ENCODE measurements around the gene ABHD17A.
A peak's percentile ranks its signal among the peaks of the same experiment; 100 is the strongest.
"Not testable (repeated sequence)": the region's sequence is repeated elsewhere in the genome, so short reads cannot be mapped to it uniquely, and the experiment has no call there.

The ABHD17A gene

GRCh38 chr19:1884719-1885334 is 469 bp downstream of the ABHD17A start:
- H3K9ac ChIP-seq (ENCODE audit: low read length), result peak overlapping the region; percentile 74
- peaks cover 10% of the 10 kb centered on the region for H3K36me3 ChIP-seq (ENCODE audit: control insufficient read depth, insufficient read depth, low read length)
- H3K4me3 ChIP-seq (ENCODE audit: low read length), result peak overlapping the region; percentile 92
- peaks cover 21% of the 10 kb centered on the region for H3K4me1 ChIP-seq (ENCODE audit: control insufficient read depth, insufficient read depth, low read length)
- H3K27me3 ChIP-seq (ENCODE audit: control insufficient read depth, insufficient read depth, low read length), result no peaks in the 10 kb centered on the region
- H3K27ac ChIP-seq (ENCODE audit: low read depth, low read length), result peak overlapping the region; percentile 56

- H3K4me1 ChIP-seq (ENCODE audit: control insufficient read depth, insufficient read depth, low read length), result peaks cover 21% of the 10 kb centered on the region
- peak overlapping the region; percentile 74 for H3K9ac ChIP-seq (ENCODE audit: low read length)
- peak overlapping the region; percentile 92 for H3K4me3 ChIP-seq (ENCODE audit: low read length)
- no peak overlapping the region for H3K27ac ChIP-seq (ENCODE audit: low read depth, low read length)
- H3K36me3 ChIP-seq (ENCODE audit: control insufficient read depth, insufficient read depth, low read length), result peaks cover 10% of the 10 kb centered on the region
- no peaks in the 10 kb centered on the region for H3K27me3 ChIP-seq (ENCODE audit: control insufficient read depth, insufficient read depth, low read length)
These were observed 991 bp downstream of the ABHD17A start for GRCh38 chr19:1884291-1884718.

GRCh38 chr19:1883784-1884183 is 1.5 kb downstream of the ABHD17A start:
- Histone ChIP-seq H3K4me1 (ENCODE audit: control insufficient read depth, insufficient read depth, low read length) (peaks cover 21% of the 10 kb centered on the region), H3K36me3 (ENCODE audit: control insufficient read depth, insufficient read depth, low read length) (peaks cover 10% of the 10 kb centered on the region), H3K9ac (ENCODE audit: low read length) (peak overlapping the region; percentile 10), H3K27me3 (ENCODE audit: control insufficient read depth, insufficient read depth, low read length) (no peaks in the 10 kb centered on the region), H3K4me3 (ENCODE audit: low read length) (peak overlapping the region; percentile 92), H3K27ac (ENCODE audit: low read depth, low read length) (no peak overlapping the region)

DNA sequence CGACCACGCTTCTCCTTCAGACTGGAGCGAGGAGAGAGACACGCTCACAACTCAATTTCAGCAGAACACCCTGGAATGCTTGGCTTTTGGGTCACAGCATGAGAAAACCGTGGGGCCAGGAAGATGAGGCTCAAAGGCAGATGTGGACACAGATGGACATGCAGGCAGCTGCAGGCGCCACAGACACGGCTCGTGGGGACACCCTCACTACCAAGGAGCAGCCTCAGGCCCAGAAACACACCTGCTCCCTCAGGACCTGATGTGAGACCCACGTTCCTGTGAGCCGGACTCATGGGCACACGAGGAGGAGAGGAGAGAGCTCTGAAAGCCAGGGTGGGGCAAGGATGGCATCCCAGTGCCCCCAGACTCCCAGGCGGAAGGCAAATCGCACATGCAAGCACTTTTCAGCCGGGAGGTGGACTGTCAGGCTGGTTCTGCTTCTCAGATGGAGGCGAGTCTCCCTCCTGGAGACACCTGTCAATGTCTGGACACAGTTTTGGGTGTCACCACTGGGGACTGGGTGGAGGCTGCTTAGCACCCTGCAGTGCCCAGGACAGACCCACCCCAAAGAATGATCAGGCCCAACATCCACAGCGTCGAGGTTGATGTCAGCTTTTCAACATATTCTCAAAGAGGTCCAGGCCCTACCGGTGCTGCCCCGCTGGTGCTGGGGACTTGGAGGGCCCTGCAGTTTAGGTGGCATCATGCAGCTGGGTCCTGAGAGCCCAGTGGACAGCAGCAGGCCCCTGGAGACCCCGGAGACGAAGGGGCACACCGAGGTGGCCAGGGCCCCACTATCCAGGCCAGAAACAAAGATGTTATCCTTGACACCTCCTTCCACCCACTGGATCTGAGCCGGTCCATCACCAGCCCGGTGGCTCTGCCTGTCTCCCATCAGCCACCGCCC is 2.3 kb downstream of the ABHD17A start:
- H3K4me3 ChIP-seq (ENCODE audit: low read length), result peak overlapping the region; percentile 92
- H3K36me3 ChIP-seq (ENCODE audit: control insufficient read depth, insufficient read depth, low read length), result peaks cover 10% of the 10 kb centered on the region
- no peak overlapping the region for H3K27ac ChIP-seq (ENCODE audit: low read depth, low read length)
- peak overlapping the region; percentile 13 for H3K9ac ChIP-seq (ENCODE audit: low read length)
- no peaks in the 10 kb centered on the region for H3K27me3 ChIP-seq (ENCODE audit: control insufficient read depth, insufficient read depth, low read length)
- peaks cover 21% of the 10 kb centered on the region for H3K4me1 ChIP-seq (ENCODE audit: control insufficient read depth, insufficient read depth, low read length)

GRCh38 chr19:1882089-1882785 is 3.1 kb downstream of the ABHD17A start:
- H3K9ac ChIP-seq (ENCODE audit: low read length), result no peak overlapping the region
- H3K4me3 ChIP-seq (ENCODE audit: low read length), result peak overlapping the region; percentile 92
- peaks cover 10% of the 10 kb centered on the region for H3K36me3 ChIP-seq (ENCODE audit: control insufficient read depth, insufficient read depth, low read length)
- no peaks in the 10 kb centered on the region for H3K27me3 ChIP-seq (ENCODE audit: control insufficient read depth, insufficient read depth, low read length)
- H3K27ac ChIP-seq (ENCODE audit: low read depth, low read length), result no peak overlapping the region
- peaks cover 21% of the 10 kb centered on the region for H3K4me1 ChIP-seq (ENCODE audit: control insufficient read depth, insufficient read depth, low read length)

DNA sequence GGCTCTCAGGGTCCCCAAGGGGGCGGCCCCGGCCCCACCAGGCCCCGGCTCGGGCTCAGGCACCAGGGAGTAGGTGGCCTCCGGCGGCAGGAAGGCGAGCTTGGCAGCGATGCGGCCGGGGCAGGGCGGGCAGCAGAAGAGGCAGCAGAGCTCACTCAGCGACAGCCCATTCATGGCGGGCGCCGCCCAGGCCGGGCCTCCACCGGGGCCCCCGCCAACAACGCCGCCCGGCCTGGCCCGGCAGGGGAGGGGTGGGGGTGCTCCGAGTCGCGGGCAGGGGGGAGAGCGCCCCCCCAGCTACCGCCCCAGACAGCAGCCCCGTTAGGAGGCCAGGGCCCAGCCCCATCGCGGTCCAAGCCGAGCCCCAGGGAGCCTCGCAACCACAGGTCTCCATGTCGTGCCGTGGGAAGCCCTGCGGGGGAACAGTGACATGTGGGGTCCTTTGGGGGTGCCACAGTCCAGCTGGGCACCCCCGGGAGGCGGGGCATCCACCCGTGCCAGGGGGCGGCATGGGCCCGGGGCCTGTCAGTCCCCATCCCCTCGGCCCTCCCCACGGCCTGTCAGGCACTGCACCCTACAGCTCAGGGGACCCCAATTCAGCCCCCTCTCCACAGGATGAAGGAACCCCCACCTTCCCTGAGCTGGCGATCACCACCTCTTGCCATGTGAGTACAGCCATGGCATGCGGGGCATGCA is 3.8 kb downstream of the ABHD17A start:
- H3K4me1 ChIP-seq (ENCODE audit: control insufficient read depth, insufficient read depth, low read length), result peaks cover 22% of the 10 kb centered on the region
- not testable (repeated sequence) for H3K9ac ChIP-seq (ENCODE audit: low read length); H3K27me3 ChIP-seq (ENCODE audit: control insufficient read depth, insufficient read depth, low read length); H3K4me3 ChIP-seq (ENCODE audit: low read length); H3K36me3 ChIP-seq (ENCODE audit: control insufficient read depth, insufficient read depth, low read length); H3K27ac ChIP-seq (ENCODE audit: low read depth, low read length)

GRCh38 chr19:1880611-1881392 is 4.5 kb downstream of the ABHD17A start:
- H3K27ac ChIP-seq (ENCODE audit: low read depth, low read length), result no peak overlapping the region
- no peak overlapping the region for H3K4me3 ChIP-seq (ENCODE audit: low read length)
- no peak overlapping the region for H3K9ac ChIP-seq (ENCODE audit: low read length)
- peaks cover 24% of the 10 kb centered on the region for H3K4me1 ChIP-seq (ENCODE audit: control insufficient read depth, insufficient read depth, low read length)
- H3K36me3 ChIP-seq (ENCODE audit: control insufficient read depth, insufficient read depth, low read length), result peaks cover 10% of the 10 kb centered on the region
- H3K27me3 ChIP-seq (ENCODE audit: control insufficient read depth, insufficient read depth, low read length), result no peaks in the 10 kb centered on the region

- H3K9ac ChIP-seq (ENCODE audit: low read length); H3K27ac ChIP-seq (ENCODE audit: low read depth, low read length); H3K4me3 ChIP-seq (ENCODE audit: low read length); H3K36me3 ChIP-seq (ENCODE audit: control insufficient read depth, insufficient read depth, low read length); H3K27me3 ChIP-seq (ENCODE audit: control insufficient read depth, insufficient read depth, low read length): not testable (repeated sequence)
- H3K4me1 ChIP-seq (ENCODE audit: control insufficient read depth, insufficient read depth, low read length), result peaks cover 24% of the 10 kb centered on the region
These were observed 5.3 kb downstream of the ABHD17A start for GRCh38 chr19:1879982-1880381.

GRCh38 chr19:1878583-1878982 is 6.7 kb downstream of the ABHD17A start:
- H3K4me3 ChIP-seq (ENCODE audit: low read length); H3K27me3 ChIP-seq (ENCODE audit: control insufficient read depth, insufficient read depth, low read length); H3K9ac ChIP-seq (ENCODE audit: low read length); H3K36me3 ChIP-seq (ENCODE audit: control insufficient read depth, insufficient read depth, low read length); H3K27ac ChIP-seq (ENCODE audit: low read depth, low read length): not testable (repeated sequence)
- H3K4me1 ChIP-seq (ENCODE audit: control insufficient read depth, insufficient read depth, low read length), result peaks cover 17% of the 10 kb centered on the region

DNA sequence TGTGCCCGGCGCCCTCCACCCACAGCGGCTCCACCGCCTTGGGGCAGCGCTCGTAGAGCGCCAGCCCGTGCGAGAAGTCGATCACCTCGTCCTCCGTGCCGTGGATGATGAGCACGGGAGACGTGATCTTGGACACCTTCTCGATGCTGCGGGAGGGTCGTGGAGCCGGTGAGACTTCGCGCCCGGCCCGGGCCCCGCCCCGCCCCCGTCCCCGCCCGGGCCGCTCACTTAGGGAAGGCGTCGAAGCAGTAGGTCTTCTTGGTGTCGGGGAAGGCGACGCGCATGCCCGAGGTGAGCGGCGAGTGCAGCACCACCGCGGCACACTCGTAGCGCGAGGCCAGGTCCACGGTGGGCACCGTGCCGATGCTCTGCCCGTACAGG is 8.0 kb downstream of the ABHD17A start:
- not testable (repeated sequence) for H3K27me3 ChIP-seq (ENCODE audit: control insufficient read depth, insufficient read depth, low read length); H3K36me3 ChIP-seq (ENCODE audit: control insufficient read depth, insufficient read depth, low read length); H3K27ac ChIP-seq (ENCODE audit: low read depth, low read length); H3K9ac ChIP-seq (ENCODE audit: low read length); H3K4me3 ChIP-seq (ENCODE audit: low read length)
- peaks cover 15% of the 10 kb centered on the region for H3K4me1 ChIP-seq (ENCODE audit: control insufficient read depth, insufficient read depth, low read length)

GRCh38 chr19:1876496-1877279 is 8.6 kb downstream of the ABHD17A start:
- peaks cover 13% of the 10 kb centered on the region for H3K4me1 ChIP-seq (ENCODE audit: control insufficient read depth, insufficient read depth, low read length)
- H3K4me3 ChIP-seq (ENCODE audit: low read length), result peak overlapping the region; percentile 99

More at GRCh38 chr19:1876496-1877279, 8.6 kb downstream of the ABHD17A start:
- Histone ChIP-seq H3K9ac (ENCODE audit: low read length) (peak overlapping the region; percentile 13), H3K27ac (ENCODE audit: low read depth, low read length) (peak overlapping the region; percentile 89)
- H3K27me3 ChIP-seq (ENCODE audit: control insufficient read depth, insufficient read depth, low read length); H3K36me3 ChIP-seq (ENCODE audit: control insufficient read depth, insufficient read depth, low read length): not testable (repeated sequence)

Measured in rectal smooth muscle tissue (tissue), 1 donor.